ENCODE measurements around the gene IP6K2.

GRCh38 chr3:48709051-48709461 is 8.0 kb downstream of the IP6K2 start:
- TF ChIP-seq CTCF (IDR thresholded peaks at IDR 0.05 in 4 of 5, conservative IDR thresholded peaks at IDR 0.05 in 1 of 5) (no peak), POLR2A (IDR thresholded peaks at IDR 0.05) (no peak)
